ENCODE data around the gene CACNA2D3. TPM values are rescaled to one million over a fixed set of nuclear protein-coding genes. Genes with fewer than 3 reads are reported as not detected.

The CACNA2D3 gene
- polyA plus RNA-seq, 3 donors = 8.3 to 21.5 (median 10.4) TPM

- H3K36me3 ChIP-seq (replicated peaks in 1 of 2; ENCODE audit: control insufficient read depth in 1 of 2, insufficient read depth in 2 of 2, low read length in 2 of 2) = no peaks in the 10 kb centered on the region
- Mint-ChIP-seq H3K27me3 (ENCODE audit: low read depth in 3 of 3) (peaks cover 2 to 6% (median 4%) of the 10 kb centered on the region in 3 donors), H3K36me3 (no peaks in the 10 kb centered on the region), H3K4me3 (no peak overlapping the region), H3K9me3 (peaks cover 0 to 2% (median 0%) of the 10 kb centered on the region in 7 donors), H3K4me1 (no peaks in the 10 kb centered on the region), H3K27ac (no peak overlapping the region)
- no peaks in the 10 kb centered on the region for H3K27me3 ChIP-seq (ENCODE audit: control insufficient read depth in 2 of 2, insufficient read depth in 2 of 2, low read length in 2 of 2)
- H3K9ac ChIP-seq (ENCODE audit: insufficient read depth, low read length, poor library complexity, severe bottlenecking) = no peak overlapping the region
- no CpG with 5 or more reads among the region's 3 CpGs for WGBS (ENCODE audit: insufficient coverage)
- intact Hi-C loops (cut with micrococcal nuclease) = no loop called here
- no peak for DNase-seq
- H3K4me1 ChIP-seq (ENCODE audit: control insufficient read depth in 1 of 2, insufficient read depth in 2 of 2, low read length in 2 of 2) = no peaks in the 10 kb centered on the region
- no peak overlapping the region for H3K4me2 ChIP-seq (replicated peaks; ENCODE audit: extremely low read depth, low read length, poor library complexity, severe bottlenecking)
- no peak overlapping the region for H2AFZ ChIP-seq (ENCODE audit: insufficient read depth, low read depth, low read length, poor library complexity, severe bottlenecking)
- no peaks in the 10 kb centered on the region for H4K20me1 ChIP-seq (ENCODE audit: insufficient read depth, low read length)
- H3K9me3 ChIP-seq (replicated peaks in 1 of 2; ENCODE audit: control insufficient read depth in 1 of 2, insufficient read depth in 1 of 2, low read length in 2 of 2) = no peaks in the 10 kb centered on the region
- TF ChIP-seq, protein P1, sequence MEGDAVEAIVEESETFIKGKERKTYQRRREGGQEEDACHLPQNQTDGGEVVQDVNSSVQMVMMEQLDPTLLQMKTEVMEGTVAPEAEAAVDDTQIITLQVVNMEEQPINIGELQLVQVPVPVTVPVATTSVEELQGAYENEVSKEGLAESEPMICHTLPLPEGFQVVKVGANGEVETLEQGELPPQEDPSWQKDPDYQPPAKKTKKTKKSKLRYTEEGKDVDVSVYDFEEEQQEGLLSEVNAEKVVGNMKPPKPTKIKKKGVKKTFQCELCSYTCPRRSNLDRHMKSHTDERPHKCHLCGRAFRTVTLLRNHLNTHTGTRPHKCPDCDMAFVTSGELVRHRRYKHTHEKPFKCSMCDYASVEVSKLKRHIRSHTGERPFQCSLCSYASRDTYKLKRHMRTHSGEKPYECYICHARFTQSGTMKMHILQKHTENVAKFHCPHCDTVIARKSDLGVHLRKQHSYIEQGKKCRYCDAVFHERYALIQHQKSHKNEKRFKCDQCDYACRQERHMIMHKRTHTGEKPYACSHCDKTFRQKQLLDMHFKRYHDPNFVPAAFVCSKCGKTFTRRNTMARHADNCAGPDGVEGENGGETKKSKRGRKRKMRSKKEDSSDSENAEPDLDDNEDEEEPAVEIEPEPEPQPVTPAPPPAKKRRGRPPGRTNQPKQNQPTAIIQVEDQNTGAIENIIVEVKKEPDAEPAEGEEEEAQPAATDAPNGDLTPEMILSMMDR (IDR thresholded peaks at IDR 0.05) = no peak
- no peaks in the 10 kb centered on the region for H3K79me2 ChIP-seq (ENCODE audit: insufficient read depth, low read length)
- no peak overlapping the region for H3K27ac ChIP-seq (ENCODE audit: low read depth in 1 of 2, low read length in 2 of 2)
- no peak overlapping the region for H3K4me3 ChIP-seq (replicated peaks in 1 of 3; ENCODE audit: low read depth in 2 of 3, low read length in 3 of 3)
Observed at GRCh38 chr3:54173371-54173770, 51.0 kb downstream of the CACNA2D3 start.

DNA sequence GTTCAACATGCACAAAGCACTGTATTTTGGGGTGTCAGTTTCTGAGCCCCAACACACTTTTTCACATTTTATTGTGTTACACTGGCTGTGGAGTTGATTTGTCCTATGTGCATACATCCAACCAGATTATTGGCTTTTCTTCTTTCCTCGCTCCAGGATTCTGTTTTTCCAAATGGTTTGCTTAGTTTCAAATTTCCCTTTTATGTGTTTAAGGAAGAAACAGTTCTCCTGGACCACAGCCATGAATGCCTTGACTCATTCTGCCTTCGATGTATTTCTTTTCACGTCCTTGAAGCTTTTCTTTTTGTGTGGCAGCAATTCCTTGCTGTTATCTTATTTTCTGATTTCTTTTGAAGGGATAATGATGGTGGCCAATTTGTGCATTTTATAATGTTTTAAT, 53.8 kb downstream of the CACNA2D3 start:
- no peak overlapping the region for H3K4me3 ChIP-seq (replicated peaks in 1 of 3; ENCODE audit: low read depth in 2 of 3, low read length in 3 of 3)
- no peaks in the 10 kb centered on the region for H4K20me1 ChIP-seq (ENCODE audit: insufficient read depth, low read length)
- no peak overlapping the region for H3K27ac ChIP-seq (ENCODE audit: low read depth in 1 of 2, low read length in 2 of 2)
- no peak overlapping the region for H3K9ac ChIP-seq (ENCODE audit: insufficient read depth, low read length, poor library complexity, severe bottlenecking)
- Mint-ChIP-seq H3K9me3 (no peaks in the 10 kb centered on the region), H3K36me3 (no peaks in the 10 kb centered on the region), H3K4me1 (no peaks in the 10 kb centered on the region), H3K27me3 (ENCODE audit: low read depth in 3 of 3) (peaks cover 2 to 5% (median 4%) of the 10 kb centered on the region in 3 donors), H3K27ac (no peak overlapping the region), H3K4me3 (no peak overlapping the region)
- H3K4me1 ChIP-seq (ENCODE audit: control insufficient read depth in 1 of 2, insufficient read depth in 2 of 2, low read length in 2 of 2) = no peaks in the 10 kb centered on the region
- no peaks in the 10 kb centered on the region for H3K36me3 ChIP-seq (replicated peaks in 1 of 2; ENCODE audit: control insufficient read depth in 1 of 2, insufficient read depth in 2 of 2, low read length in 2 of 2)
- DNase-seq = no peak
- H3K4me2 ChIP-seq (replicated peaks; ENCODE audit: extremely low read depth, low read length, poor library complexity, severe bottlenecking) = no peak overlapping the region
- H3K27me3 ChIP-seq (ENCODE audit: control insufficient read depth in 2 of 2, insufficient read depth in 2 of 2, low read length in 2 of 2) = no peaks in the 10 kb centered on the region
- H3K9me3 ChIP-seq (replicated peaks in 1 of 2; ENCODE audit: control insufficient read depth in 1 of 2, insufficient read depth in 1 of 2, low read length in 2 of 2) = no peaks in the 10 kb centered on the region
- intact Hi-C loops (cut with micrococcal nuclease) = no loop called here
- TF ChIP-seq, protein P1 (IDR thresholded peaks at IDR 0.05) = no peak
- no CpG with 5 or more reads among the region's 3 CpGs for WGBS (ENCODE audit: insufficient coverage)
- H2AFZ ChIP-seq (ENCODE audit: insufficient read depth, low read depth, low read length, poor library complexity, severe bottlenecking) = no peak overlapping the region
- H3K79me2 ChIP-seq (ENCODE audit: insufficient read depth, low read length) = no peaks in the 10 kb centered on the region

Data from CD14-positive monocyte (primary cell).